Caki2 (cell line): ENCODE measurements around the gene SDK1. TPM values are rescaled to one million over a fixed set of nuclear protein-coding genes. Genes with fewer than 3 reads are reported as not detected.

ENCODE experiments used
- DNase-seq: peaks from one replicate; pipeline ENCODE4 v3.0.0-alpha.2; 2015; ENCODE audit warnings: low read depth
- in situ Hi-C: cut with HindIII; loops from 2 replicates; pipeline ENCODE4 v1.10.0; 2016; ENCODE audit warnings: low sequenced_read_pairs, low pct_unique_long_range_greater_than_20kb, mixed read lengths
- total RNA-seq: library from RNA; depleted of rRNA; stranded (reverse); fragments of >200 nt; shearing (Covaris generic); gene quantifications from 2 replicates; pipeline ENCODE4 v1.2.3, GENCODE V29; 2014; ENCODE audit warnings: low replicate concordance

The SDK1 gene
- total RNA-seq, 1 experiment from 2014 or later: 9.1 TPM

DNA sequence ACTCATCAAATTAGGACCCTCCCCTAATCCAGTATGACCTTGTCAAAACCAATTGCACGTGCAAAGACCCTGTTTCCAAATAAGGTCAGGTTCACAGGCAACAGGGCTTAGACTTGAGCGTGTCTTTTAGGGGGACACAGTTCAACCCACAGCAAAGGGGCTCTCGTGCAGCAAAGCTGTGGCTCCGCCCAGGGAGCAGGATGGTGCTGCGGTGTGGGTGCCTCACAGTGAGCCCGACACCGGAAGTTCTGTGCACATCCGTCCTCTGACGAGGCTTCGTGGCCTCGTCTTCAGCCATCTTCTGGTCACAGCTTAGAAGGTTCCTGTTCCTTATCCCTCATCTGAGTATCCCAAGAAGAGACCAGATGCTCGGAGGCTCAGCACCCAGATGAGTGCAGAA lies 871.8 kb downstream of the SDK1 start:
- in situ Hi-C loops: no loop called here
- no peak for DNase-seq

DNA sequence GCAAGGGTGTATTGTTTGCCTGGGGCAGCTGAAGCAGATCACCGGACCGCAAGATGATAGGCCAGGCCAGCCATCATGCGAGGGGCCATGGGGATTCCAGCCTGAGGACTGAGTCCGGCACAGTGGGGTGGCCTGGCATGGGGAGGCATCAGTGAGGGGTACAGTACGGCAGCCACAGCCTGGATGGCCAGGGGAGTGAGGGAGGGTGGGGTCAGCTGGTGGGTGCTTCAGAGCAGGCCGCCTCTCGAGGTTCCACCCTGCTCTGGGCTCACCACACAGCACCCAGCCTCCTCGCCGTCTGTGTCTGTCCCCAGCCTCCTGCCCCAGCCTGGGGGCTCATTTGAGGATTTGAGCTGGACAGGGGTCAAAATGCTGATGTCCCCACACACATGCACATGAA lies 872.6 kb downstream of the SDK1 start:
- in situ Hi-C loops: no loop called here

DNA sequence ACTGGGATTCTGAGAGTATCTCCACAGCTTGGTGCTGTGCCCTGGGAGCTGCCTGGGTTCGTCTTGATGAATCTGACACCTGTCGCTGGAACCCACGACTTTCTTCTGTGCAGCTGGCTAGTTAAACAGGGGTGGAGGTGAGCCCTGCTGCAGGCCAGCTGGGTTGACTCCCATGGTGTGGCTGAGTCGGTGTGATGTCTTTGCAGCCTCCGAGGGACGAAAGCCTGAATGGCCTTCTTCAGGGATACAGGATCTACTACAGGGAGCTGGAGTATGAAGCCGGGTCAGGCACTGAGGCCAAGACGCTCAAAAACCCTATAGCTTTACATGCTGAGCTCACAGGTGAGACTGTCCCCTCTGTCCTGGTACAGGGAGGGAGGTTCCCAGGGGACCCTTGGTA lies 873.0 kb downstream of the SDK1 start:
- no peak for DNase-seq
- in situ Hi-C loops: no loop called here

More for the DNA sequence above, 872.6 kb downstream of the SDK1 start:
- DNase-seq: no peak

DNA sequence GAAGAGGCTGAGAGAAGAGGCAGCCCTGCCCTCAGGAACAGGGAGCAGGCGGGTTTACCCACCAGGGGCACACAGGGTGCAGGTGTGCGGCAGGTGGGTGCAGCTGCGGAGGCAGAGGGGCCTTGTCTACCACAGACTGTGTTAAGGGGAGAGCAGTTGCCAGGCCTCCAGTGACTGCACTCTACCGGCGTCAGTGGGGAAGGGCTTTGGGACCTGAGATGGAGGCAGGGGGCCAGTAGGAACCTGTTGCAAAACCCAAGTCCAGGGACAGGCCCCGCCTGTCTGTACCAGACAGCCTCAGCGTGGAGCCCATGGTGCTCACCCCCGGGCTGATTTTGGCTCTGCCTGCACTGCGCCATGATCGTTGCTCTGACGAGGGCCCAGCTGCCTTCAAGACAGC lies 873.4 kb downstream of the SDK1 start:
- DNase-seq: no peak
- in situ Hi-C loops: no loop called here

DNA sequence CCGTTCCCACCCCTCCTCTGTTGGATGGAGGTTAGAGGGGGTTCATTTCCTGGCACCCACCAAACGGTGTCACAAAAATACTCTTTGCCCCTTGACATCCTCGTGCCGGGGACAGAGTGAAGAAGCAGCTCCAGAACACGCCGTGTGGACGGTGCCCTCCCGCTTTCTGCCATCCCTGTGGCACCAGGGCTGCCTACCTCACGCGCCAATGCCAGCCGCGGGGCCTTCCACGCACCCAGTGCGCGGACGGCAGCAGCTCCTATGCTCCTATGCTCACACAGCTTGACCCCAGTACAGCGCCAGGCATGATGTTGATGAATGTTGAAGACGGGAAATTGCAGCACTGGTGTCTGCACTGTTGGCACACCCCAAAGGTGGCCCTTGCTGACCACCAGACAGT lies 873.8 kb downstream of the SDK1 start:
- in situ Hi-C loops: no loop called here
- no peak for DNase-seq

DNA sequence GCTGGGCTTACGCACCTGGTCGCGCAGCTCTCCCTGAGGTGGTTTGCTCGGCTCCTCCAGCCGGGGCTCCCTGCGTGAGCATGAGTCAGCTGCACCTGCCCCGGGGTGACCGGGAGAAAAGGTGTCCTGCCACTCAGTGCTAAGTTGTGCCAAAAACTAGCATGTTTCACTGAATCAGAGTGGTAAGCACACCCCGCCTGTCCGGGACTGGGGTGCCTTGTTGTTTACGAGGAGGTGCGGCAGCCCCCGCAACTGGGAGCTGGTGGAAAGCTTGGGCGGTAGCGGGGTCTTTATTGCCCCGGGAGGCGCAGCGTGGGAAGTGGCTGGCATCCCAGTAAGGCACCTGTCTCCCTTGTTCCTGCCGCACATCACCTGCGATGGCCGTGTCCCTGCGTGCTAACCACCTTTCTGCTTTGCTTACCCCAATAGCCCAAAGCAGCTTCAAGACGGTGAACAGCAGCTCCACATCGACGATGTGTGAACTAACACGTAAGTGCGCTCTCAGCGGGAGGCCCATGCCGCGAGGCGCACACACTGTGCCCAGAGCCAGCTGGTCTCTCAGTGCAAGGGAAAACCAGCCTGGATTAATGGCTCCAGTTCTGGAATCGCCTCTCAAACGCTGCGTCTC lies 874.4 kb downstream of the SDK1 start:
- in situ Hi-C loops: no loop called here
- DNase-seq: no peak

DNA sequence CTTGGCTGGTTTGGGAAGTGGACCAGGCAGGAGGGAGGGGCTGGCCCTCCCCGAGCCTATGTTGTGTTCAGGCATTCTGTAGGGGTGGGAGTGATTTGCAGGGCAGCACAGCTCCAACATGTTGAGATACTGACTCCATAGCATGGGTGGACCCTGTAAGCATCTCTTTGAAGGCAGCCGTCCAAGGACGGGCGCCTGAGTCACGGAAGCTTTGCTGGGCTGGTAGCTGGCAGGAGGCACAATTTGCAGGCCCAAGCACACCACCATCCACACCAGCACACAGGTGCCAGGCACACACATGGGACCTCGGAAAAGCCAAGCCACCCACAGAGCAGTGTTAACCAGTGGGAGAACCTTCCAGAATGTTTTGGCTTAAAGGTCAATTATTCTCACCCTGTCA lies 875.9 kb downstream of the SDK1 start:
- DNase-seq: no peak
- in situ Hi-C loops: no loop called here

DNA sequence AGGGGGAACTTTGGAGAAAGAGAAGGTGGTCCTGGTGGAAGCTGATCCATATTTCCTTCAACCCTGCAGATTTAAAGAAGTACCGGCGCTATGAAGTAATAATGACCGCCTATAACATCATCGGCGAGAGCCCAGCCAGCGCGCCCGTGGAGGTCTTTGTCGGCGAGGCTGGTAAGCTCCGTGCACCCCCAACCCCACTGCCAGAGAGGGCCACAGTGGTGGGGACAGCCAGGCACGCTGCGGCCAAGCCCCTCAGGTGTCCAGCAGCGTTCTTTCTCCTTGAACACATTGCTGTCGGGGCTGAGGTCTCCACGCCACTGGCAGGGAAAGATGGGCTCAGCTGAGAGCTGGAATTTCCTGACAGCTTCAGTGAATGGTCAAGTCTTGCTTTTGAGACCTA lies 877.4 kb downstream of the SDK1 start:
- in situ Hi-C loops: no loop called here
- DNase-seq: no peak

DNA sequence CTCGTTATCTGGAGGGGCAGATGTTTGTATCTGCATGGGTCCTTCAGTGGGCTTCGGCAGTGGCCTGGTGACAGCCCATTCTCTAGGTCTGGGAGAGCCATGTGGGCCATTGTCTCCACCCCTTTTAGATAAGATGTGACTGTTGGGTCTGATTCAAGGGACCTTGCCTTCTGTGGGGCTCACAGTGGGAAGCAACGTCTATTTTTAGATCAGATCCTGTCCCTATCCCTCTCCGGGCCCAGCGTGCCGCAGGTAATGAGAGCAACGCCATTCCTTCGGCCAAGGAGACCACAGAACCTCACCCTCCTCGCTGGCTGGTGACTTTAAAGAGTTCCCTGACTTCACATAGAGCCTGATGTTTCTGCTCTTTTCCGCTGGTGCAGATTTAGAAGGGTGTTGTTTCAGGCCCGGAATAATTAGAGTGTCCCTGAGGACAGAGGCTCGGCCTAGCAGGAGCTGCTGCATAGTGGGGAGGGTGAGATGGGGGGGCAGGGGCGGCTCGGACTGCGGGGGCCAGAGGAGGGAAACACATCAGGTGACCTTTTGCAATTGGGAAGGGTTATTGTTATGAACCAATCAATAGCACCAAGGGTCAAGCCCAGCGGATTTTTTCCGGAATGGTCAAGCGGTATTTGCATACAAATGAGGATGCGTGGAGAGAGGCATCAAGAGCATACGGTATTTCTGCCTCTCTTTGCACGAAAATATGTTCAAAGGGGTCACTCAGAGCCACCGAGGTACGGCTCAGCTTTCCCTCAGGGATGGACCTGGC lies 878.0 kb downstream of the SDK1 start:
- in situ Hi-C loops: no loop called here
- DNase-seq: no peak

DNA sequence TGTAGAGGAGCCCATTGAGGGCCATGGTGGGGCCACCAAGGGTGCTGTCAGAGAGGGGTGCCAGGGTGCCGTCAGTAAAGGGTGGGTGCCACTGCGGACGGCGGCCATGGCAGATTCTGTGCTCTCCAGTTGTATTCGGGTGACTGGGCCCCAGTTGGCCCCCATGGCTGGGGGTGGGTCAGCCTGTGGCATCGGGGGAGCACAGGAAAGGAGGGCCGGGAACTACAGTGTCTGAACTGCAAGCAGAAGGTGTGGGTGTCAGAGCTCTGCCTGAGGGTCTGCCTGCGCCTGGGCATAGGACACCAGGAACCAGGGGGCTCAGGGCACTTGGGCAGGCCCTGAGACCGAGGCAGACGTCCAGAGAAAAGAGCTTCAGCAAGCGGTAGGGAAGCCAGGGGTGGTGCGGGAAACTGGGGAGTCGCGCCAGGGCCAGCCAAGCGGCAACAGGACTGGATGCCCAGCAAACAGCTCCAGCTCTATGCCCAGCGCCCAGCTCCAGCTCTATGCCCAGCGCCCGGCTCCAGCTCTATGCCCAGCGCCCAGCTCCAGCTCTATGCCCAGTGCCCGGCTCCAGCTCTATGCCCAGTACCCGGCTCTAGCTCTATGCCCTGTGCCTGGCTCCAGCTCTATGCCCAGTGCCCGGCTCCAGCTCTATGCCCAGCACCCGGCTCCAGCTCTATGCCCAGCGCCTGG lies 878.8 kb downstream of the SDK1 start:
- in situ Hi-C loops: no loop called here
- DNase-seq: no peak

DNA sequence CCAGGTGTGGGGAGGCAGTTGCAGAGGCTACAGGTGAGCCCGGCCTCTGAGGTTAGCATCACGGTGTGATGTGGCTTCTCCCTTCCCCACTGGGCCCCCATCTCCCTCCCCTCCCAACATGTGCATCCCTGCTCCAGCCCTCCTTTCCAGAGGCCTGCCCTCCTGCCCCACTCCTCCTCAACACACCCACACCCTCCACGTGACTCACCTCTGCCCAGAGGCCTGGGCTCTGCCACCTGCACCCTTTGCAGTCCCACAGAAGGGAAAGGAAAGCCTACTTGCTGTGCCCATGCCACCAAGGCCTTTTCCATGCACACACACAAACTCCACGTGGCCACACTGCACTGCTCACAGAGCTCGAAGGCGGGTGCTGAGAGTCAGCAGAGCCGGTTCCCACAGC lies 880.4 kb downstream of the SDK1 start:
- no peak for DNase-seq
- in situ Hi-C loops: no loop called here

DNA sequence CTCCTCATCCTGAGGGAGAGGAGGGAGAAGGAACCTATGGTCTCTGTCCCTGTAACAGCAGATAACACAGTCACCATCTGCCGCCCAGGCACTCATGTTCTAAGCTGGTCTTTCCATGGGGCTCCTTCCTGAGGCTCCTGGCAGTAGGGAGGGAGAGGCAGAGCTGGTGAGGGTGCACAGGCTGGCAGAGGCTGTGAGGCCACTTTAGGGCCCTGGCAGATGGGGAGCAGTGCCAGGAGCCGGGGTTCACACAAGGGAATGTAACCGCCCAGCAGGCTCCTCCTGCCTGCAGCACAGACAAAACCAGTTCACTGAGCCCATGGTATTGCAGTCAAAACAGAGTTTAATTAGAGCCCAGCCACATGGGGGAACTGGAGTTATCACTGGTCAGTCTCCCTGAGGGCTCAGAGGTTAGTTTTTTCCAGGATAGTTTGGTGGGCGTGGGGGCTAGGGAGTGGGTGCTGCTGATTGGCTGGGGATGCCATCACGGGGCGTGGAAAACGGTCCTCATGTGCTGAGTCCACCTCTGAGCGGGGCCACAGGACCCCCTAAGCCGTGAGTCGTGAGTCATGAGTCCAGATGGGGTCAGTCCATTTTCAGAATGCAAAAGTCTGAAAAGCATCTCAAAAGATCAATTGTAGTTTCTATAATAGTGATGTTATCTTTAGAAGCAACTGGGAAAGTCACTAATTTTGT lies 881.7 kb downstream of the SDK1 start:
- in situ Hi-C loops: no loop called here
- no peak for DNase-seq

DNA sequence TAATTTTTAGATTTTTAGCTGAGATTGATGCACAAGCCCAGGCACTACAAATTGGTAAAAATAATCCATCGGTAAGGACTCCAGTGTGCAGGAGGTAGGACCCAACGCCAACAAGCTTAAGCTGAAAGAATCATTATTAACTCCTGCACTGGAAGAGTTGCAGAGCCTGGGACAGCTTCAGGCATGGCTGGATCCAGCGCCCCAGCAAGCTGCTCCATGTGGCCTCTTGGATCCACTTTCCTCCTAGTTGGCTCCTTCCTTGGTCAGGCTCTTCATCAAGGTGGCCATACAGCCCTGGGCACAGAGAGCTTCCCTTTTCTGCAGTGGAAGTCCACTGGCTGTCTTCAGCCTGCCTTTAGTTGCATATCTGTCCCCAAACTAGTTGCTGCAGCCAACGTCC lies 883.6 kb downstream of the SDK1 start:
- in situ Hi-C loops: no loop called here
- DNase-seq: no peak

DNA sequence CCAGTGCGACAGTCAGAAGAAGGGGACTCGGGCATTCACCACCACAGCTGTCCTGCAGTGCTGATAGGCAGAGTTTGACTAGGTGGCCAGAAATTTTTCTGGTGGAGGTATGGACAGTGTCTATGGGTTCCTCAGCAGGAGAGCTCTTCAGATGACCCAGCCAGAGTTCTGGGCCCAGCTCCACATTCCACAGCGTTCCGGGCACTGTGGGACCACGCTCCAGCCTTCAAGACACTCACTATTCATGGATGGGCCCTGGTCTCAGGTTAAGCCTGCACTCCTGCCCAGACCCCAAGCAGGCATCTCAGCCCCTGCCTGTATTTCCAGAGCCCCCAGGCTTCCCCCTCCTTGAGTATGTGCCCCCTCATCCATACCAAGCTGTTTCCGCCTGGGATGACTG lies 884.1 kb downstream of the SDK1 start:
- DNase-seq: no peak
- in situ Hi-C loops: no loop called here

DNA sequence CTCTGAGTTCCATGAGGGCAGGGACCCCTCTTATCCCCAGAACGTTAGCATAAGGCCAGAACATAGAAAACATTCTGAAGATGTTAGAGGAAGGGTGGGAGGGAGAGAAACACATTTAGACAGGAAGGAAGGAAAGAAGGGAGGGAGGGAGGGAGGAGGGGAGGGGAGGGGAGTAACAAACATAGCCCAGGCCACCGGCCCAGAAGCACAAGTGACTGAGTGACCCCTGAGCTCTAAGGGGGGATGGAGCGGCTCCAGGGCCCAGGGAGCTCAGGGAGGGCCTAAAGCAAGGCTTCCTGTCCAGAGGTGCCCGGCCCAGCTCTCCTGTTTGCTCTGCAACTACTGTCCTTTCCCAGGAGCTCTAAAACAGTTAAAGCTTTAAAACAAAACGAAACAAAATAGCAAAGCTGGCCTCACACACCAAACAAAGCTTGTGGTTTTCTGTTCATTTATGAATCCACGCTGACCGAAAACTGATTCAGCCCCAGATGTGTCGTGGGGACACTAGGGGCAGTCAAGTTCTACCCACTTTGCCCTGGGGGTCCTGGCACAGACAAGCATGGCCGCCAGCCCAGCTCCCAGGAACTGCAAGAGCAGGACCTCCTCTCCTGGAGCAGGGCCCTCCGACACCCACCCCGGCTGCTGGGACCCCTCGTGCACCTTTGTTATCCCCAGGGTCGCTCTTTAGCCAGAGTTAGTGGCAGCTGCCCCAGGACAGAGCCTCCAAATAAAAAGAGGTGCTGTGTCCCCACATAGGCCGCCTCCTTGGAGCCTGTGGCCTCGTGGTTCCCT lies 884.9 kb downstream of the SDK1 start:
- in situ Hi-C loops: no loop called here
- no peak for DNase-seq

DNA sequence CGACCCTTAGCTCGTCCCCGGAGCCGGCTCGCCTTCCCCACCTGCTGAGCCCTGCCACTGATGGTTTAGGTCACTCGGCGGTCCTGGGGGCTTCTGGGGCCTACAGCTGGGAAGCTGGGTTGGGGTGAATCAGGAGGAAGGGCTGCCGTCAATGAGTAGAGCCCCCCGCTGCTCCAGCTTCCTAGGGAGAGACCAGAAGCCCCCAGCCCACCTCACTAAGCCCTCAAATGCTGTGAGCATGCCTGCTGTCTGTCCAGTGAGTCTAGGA lies 885.4 kb downstream of the SDK1 start:
- in situ Hi-C loops: no loop called here
- DNase-seq: no peak

DNA sequence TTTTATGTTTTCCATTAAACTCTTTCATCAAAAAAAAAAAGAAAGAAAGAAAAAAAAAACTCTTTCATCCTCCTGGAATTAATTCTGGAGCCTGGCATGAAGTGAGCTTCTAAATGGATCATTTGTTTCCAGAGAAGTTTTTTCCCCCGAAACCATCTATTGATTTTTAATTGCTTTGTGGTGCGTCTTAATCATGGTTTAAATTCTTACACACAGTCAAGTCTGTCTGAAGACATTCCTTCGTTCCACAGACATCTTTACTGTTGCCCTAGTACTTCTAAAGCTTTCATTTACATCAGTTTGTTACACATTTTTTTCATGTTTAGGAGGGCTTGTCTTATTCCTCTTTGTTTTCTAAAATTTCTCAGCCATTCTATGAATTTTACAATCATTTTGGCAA lies 887.6 kb downstream of the SDK1 start:
- in situ Hi-C loops: no loop called here
- DNase-seq: no peak

DNA sequence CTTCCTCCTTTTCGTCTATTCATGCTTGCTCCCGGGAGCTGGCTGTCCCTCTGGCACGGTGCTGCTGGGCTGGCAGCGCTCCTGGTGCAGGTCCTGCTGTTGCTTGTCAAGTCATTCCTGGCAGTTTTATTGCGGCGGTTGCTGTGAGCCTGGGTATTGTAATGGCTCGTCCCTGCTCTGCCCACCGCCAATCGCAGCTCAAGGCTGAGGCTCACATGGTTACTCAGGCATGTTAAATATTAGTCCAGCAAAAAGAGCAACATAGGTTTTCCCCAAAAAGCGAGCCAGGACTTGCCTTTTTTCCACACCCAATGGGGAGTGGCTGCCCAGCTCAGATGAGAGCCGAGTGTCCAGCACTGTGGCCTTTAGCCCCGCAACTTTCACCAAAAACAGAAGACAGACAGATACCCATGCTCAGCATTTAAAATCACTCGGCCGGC lies 888.1 kb downstream of the SDK1 start:
- in situ Hi-C loops: no loop called here
- DNase-seq: peak; percentile 99
